Uterus (tissue), 4 donors: ENCODE data around the gene TBX5. TPM values are rescaled to one million over a fixed set of nuclear protein-coding genes. Genes with fewer than 3 reads are reported as not detected.

Experiments
- DNase-seq, 2 donors: peaks; one replicate each; pipeline ENCODE4 v3.0.0-alpha.2; 2019 to 2020
- H3K27ac ChIP-seq, 2 donors: fragments of 200-600 bp; sonication (generic); 1 replicate in 1 of 2; 2 replicates in 1 of 2; pipeline ENCODE4 v1.5.1; 2016 to 2018
- H3K27me3 ChIP-seq, 2 donors: fragments of 200-600 bp; sonication (generic); one replicate each; pipeline ENCODE4 v1.5.1; 2018 to 2019; ENCODE audit warnings: control low read depth in 1 of 2
- H3K36me3 ChIP-seq, 2 donors: fragments of 200-600 bp; sonication (generic); one replicate each; pipeline ENCODE4 v1.5.1; 2019; ENCODE audit warnings: control low read depth in 1 of 2
- H3K4me1 ChIP-seq, 2 donors: fragments of 200-600 bp; sonication (generic); one replicate each; pipeline ENCODE4 v1.5.1; 2018 to 2019; ENCODE audit warnings: control low read depth in 1 of 2
- H3K4me3 ChIP-seq, 2 donors: fragments of 200-600 bp; sonication (generic); 1 replicate in 1 of 2; 2 replicates in 1 of 2; pipeline ENCODE4 v1.5.1; 2018 to 2019; ENCODE audit warnings: mild to moderate bottlenecking in 1 of 2
- H3K9me3 ChIP-seq, 2 donors: fragments of 200-600 bp; sonication (generic); one replicate each; pipeline ENCODE4 v1.5.1; 2019; ENCODE audit warnings: control low read depth in 1 of 2
- CTCF ChIP-seq, 4 experiments: fragments of 200-600 bp in 2 of 4; fragments of 450-650 bp in 2 of 4; sonication (generic) in 2 of 4; IDR thresholded peaks; one replicate each; pipeline ENCODE4 v1.5.1; 2016 to 2019; ENCODE audit warnings: antibody characterized with exemption in 4 of 4, mild to moderate bottlenecking in 2 of 4, moderate library complexity in 1 of 4
- POLR2A ChIP-seq, 2 donors: fragments of 450-650 bp; IDR thresholded peaks; one replicate each; pipeline ENCODE4 v1.6.1; 2016; ENCODE audit warnings: antibody characterized with exemption in 2 of 2, mild to moderate bottlenecking in 1 of 2, moderate library complexity in 1 of 2
- intact Hi-C: fragments of 100-400 bp; cut with DNase I; formaldehyde crosslinking; loops from one replicate; pipeline ENCODE4 v1.15.1; 2023; ENCODE audit warnings: low total_unique reads
- total RNA-seq, 4 donors: library from RNA; depleted of rRNA in 3 of 4; stranded (reverse); fragments of >200 nt in 3 of 4; gene quantifications; one replicate each; pipeline versions ENCODE4 v1.1.0 to v1.2.4, GENCODE V29; 2014 to 2023
- donor health status: DM: yes; HTN: yes; CAD: no.

The TBX5 gene
- not detected for total RNA-seq

- peaks cover 0 to 16% of the 10 kb centered on the region in 2 donors for H3K4me1 ChIP-seq
- intact Hi-C loops = no loop called here
- H3K27ac ChIP-seq = no peak within 1 kb of the TSS
- no peaks in the 10 kb centered on the region for H3K9me3 ChIP-seq
- TF ChIP-seq CTCF (IDR thresholded peaks at IDR 0.05) (no peak), POLR2A (IDR thresholded peaks at IDR 0.05) (no peak)
- DNase-seq = no peak
- no peaks in the 10 kb centered on the region for H3K36me3 ChIP-seq
- peaks cover 7 to 93% of the 10 kb centered on the region in 2 donors for H3K27me3 ChIP-seq
- H3K4me3 ChIP-seq = no peak within 1 kb of the TSS
Measured at GRCh38 chr12:114405519-114406271, at the start of gene TBX5. Gene TBX5, minus strand, starts transcription at chr12:114406144. Its CDS starts 2,246 bp downstream, at chr12:114403898.

GRCh38 chr12:114451657-114452056, 45.7 kb upstream of the TBX5 start:
- Histone ChIP-seq H3K4me3 (no peak overlapping the region), H3K4me1 (no peaks in the 10 kb centered on the region), H3K27ac (no peak overlapping the region), H3K9me3 (no peaks in the 10 kb centered on the region), H3K27me3 (peaks cover 0 to 33% of the 10 kb centered on the region in 2 donors), H3K36me3 (no peaks in the 10 kb centered on the region)
- DNase-seq = no peak
- intact Hi-C loops = no loop called here
- no peak for TF ChIP-seq POLR2A (IDR thresholded peaks at IDR 0.05)
- no peak for TF ChIP-seq CTCF (IDR thresholded peaks at IDR 0.05)

- intact Hi-C loops = no loop called here
- no peaks in the 10 kb centered on the region for H3K4me1 ChIP-seq
- H3K27me3 ChIP-seq = peaks cover 0 to 42% of the 10 kb centered on the region in 2 donors
Measured at GRCh38 chr12:114450515-114451300, 44.8 kb upstream of the TBX5 start.

GRCh38 chr12:114450019-114450418, 44.1 kb upstream of the TBX5 start:
- Histone ChIP-seq H3K4me1 (no peaks in the 10 kb centered on the region), H3K27me3 (peaks cover 0 to 46% of the 10 kb centered on the region in 2 donors), H3K9me3 (no peaks in the 10 kb centered on the region), H3K27ac (no peak overlapping the region), H3K36me3 (no peaks in the 10 kb centered on the region), H3K4me3 (no peak overlapping the region)
- DNase-seq = no peak
- TF ChIP-seq CTCF (IDR thresholded peaks at IDR 0.05) = no peak
- TF ChIP-seq POLR2A (IDR thresholded peaks at IDR 0.05) = no peak
- intact Hi-C loops = no loop called here

More at GRCh38 chr12:114450515-114451300, 44.8 kb upstream of the TBX5 start:
- no peak overlapping the region for H3K4me3 ChIP-seq
- H3K27ac ChIP-seq = no peak overlapping the region
- no peak for TF ChIP-seq POLR2A (IDR thresholded peaks at IDR 0.05)
- TF ChIP-seq CTCF (IDR thresholded peaks at IDR 0.05) = no peak
- no peak for DNase-seq
- H3K36me3 ChIP-seq = no peaks in the 10 kb centered on the region
- H3K9me3 ChIP-seq = no peaks in the 10 kb centered on the region

- TF ChIP-seq CTCF (IDR thresholded peaks at IDR 0.05) (no peak), POLR2A (IDR thresholded peaks at IDR 0.05) (no peak)
- intact Hi-C loops = no loop called here
- peaks cover 0 to 50% of the 10 kb centered on the region in 2 donors for H3K27me3 ChIP-seq
Measured at GRCh38 chr12:114448618-114448933, 42.6 kb upstream of the TBX5 start.

More at GRCh38 chr12:114448618-114448933, 42.6 kb upstream of the TBX5 start:
- no peak for DNase-seq
- H3K4me3 ChIP-seq = no peak overlapping the region
- H3K4me1 ChIP-seq = no peaks in the 10 kb centered on the region
- H3K27ac ChIP-seq = no peak overlapping the region
- no peaks in the 10 kb centered on the region for H3K36me3 ChIP-seq
- H3K9me3 ChIP-seq = no peaks in the 10 kb centered on the region
